Mucosa of descending colon (tissue), 3 donors: ENCODE results near the gene ALG9. TPM values are rescaled to one million over a fixed set of nuclear protein-coding genes. Genes with fewer than 3 reads are reported as not detected.

Experiments used
- ATAC-seq: fragments of 200-7000 bp; cut with Tn5 transposase; one replicate; pipeline ENCODE4 v1.9.1; 2020; ENCODE audit warnings: mild to moderate bottlenecking, moderate library complexity
- DNase-seq, 3 donors: peaks; one replicate each; pipeline ENCODE4 v3.0.0-alpha.2; 2020
- H3K36me3 ChIP-seq: fragments of 200-600 bp; one replicate; pipeline ENCODE4 v1.8.0; 2021; ENCODE audit warnings: low read depth, mild to moderate bottlenecking
- H3K4me1 ChIP-seq: fragments of 200-600 bp; one replicate; pipeline ENCODE4 v1.8.0; 2021; ENCODE audit warnings: low read depth, mild to moderate bottlenecking
- H3K4me3 ChIP-seq: fragments of 200-600 bp; one replicate; pipeline ENCODE4 v1.8.0; 2021; ENCODE audit warnings: mild to moderate bottlenecking
- H3K9me3 ChIP-seq: fragments of 200-600 bp; one replicate; pipeline ENCODE4 v1.8.0; 2021; ENCODE audit warnings: mild to moderate bottlenecking
- intact Hi-C, 2 donors: fragments of 100-400 bp; cut with DNase I in 1 of 2; cut with micrococcal nuclease in 1 of 2; formaldehyde crosslinking; loops; one replicate each; pipeline versions ENCODE4 v1.11.0 to v1.11.1; 2022; cut with DNase I, micrococcal nuclease
- total RNA-seq, 3 donors: library from RNA; stranded (reverse); fragmentation: NEBNext Ultra II Directional in 2 of 3; extraction: Animal tissue kit (Norgen Biotek cat#: 25700) in 2 of 3; gene quantifications; one replicate each; pipeline versions ENCODE4 v1.2.1 to v1.2.4, GENCODE V29; 2021 to 2023
- TF ChIP-seq, protein P1 (sequence below): fragments of 200-600 bp; IDR thresholded peaks from one replicate; pipeline ENCODE4 v1.8.0; 2022; ENCODE audit warnings: antibody characterized with exemption, mild to moderate bottlenecking
- donor health status: DM: no; HTN: no; CAD: no; lungs with moderate emphysema.
- donor health status: DM: no; HTN: no; CAD: no.
- donor health status: DM: no; HTN: yes; CAD: no.

The ALG9 gene
- total RNA-seq, 3 donors from 2014 or later: 16.7 to 29.3 (median 21.1) TPM

DNA sequence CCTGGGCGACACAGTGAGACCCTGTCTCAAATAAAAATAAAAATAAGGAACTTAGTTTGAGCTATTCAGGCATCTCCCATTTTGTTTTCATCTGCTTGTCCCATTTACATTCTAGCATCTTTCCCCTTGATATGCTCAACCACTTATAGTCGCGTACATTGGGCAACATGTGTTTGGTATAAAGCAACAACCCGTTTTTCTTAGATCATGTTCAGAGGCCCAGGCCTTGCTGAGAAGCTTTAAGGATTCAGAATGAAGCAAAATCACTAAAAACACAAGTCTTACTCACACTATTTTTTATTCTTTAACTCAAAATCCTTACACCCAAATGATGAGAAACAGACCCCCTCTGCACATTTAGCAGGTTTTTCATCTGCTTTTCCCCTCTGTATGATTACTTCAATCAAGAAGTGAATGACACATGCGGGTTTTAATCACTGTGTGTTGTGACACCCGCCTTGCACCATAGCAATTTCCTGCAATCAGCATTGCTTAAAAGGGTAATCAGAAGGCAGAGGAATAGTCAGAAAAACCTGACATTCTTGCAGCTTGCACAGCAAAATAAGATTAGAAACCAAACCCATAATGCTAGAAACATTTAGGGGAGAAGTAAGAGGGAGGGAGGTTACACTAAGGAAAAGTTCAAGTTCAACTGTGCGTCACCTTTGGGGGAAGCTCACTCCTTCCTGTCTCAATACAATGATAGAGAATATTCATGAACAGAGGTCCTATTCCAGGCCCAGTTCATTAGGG is 25.9 kb downstream of the ALG9 start:
- ATAC-seq: no peak
- DNase-seq: no peak
- TF ChIP-seq, protein P1, sequence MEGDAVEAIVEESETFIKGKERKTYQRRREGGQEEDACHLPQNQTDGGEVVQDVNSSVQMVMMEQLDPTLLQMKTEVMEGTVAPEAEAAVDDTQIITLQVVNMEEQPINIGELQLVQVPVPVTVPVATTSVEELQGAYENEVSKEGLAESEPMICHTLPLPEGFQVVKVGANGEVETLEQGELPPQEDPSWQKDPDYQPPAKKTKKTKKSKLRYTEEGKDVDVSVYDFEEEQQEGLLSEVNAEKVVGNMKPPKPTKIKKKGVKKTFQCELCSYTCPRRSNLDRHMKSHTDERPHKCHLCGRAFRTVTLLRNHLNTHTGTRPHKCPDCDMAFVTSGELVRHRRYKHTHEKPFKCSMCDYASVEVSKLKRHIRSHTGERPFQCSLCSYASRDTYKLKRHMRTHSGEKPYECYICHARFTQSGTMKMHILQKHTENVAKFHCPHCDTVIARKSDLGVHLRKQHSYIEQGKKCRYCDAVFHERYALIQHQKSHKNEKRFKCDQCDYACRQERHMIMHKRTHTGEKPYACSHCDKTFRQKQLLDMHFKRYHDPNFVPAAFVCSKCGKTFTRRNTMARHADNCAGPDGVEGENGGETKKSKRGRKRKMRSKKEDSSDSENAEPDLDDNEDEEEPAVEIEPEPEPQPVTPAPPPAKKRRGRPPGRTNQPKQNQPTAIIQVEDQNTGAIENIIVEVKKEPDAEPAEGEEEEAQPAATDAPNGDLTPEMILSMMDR: no peak
- intact Hi-C loops: loop anchor here (10.0 kb wide), 1 partner anchor 281 kb away; no protein-coding TSS in a partner anchor
- no peaks in the 10 kb centered on the region for H3K9me3 ChIP-seq
- no peaks in the 10 kb centered on the region for H3K4me1 ChIP-seq
- H3K4me3 ChIP-seq: no peak overlapping the region
- no peaks in the 10 kb centered on the region for H3K36me3 ChIP-seq

DNA sequence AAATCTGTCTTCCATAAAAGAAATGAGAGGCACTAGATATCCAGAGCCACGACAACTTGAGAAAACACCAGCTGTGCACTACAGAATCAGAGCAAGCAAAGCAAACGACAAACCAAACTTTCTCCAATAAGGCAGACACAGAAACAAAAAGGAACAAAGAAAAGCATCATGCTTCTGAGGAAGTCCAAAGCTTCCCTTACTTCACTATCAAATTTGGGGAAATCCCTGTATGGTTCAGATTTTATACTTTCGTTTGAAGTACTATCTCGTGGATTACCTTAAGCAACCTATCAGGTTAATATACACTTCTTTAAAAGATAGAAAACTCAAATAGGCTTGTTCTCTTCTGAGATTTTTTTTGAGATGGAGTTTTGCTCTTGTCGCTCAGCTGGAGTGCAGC is 27.7 kb downstream of the ALG9 start:
- DNase-seq: no peak

DNA sequence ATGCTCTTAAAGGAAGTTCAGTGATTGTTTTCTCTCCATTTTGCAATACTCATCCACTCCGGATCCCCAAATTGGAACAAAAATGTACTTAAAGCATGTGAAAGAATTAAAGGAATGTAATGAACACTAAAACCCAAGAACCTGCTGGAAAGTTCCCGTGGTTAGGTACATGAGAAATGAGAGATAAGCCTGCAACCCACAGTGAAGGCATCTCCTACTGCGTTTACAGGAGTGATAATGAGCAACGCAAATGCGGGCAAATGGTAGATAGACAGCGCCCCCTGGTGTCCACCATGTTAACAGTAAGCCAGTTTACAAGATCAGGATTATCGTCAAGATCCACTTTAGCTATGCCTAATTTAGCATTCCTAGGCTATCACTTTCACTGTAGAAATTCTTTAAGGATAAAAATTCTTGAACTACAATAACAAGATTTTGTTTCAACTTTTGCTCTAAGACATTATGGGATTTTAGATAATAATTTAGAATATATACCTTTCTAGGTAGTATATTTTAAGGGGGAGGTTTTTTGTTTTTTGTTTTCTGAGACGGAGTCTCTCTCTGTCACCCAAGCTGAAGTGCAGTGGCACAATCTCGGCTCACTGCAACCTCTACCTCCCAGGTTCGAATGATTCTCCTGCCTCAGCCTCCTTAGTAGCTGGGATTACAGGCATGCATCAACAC is 29.9 kb downstream of the ALG9 start:
- DNase-seq: peak; percentile 69 to 97 (median 86)
- TF ChIP-seq, protein P1: peak; percentile 59
- Histone ChIP-seq H3K36me3 (no peaks in the 10 kb centered on the region), H3K9me3 (no peaks in the 10 kb centered on the region), H3K4me1 (no peaks in the 10 kb centered on the region), H3K4me3 (no peak overlapping the region)
- peak; percentile 98 for ATAC-seq
- intact Hi-C loops: loop anchor here (10.0 kb wide), 1 partner anchor 277 kb away; no protein-coding TSS in a partner anchor

More for the DNA sequence above, 27.7 kb downstream of the ALG9 start:
- Histone ChIP-seq H3K4me3 (no peak overlapping the region), H3K9me3 (no peaks in the 10 kb centered on the region), H3K36me3 (no peaks in the 10 kb centered on the region), H3K4me1 (no peaks in the 10 kb centered on the region)
- TF ChIP-seq, protein P1: no peak
- no peak for ATAC-seq
- intact Hi-C loops: loop anchor here (10.0 kb wide), 1 partner anchor 279 kb away; no protein-coding TSS in a partner anchor

DNA sequence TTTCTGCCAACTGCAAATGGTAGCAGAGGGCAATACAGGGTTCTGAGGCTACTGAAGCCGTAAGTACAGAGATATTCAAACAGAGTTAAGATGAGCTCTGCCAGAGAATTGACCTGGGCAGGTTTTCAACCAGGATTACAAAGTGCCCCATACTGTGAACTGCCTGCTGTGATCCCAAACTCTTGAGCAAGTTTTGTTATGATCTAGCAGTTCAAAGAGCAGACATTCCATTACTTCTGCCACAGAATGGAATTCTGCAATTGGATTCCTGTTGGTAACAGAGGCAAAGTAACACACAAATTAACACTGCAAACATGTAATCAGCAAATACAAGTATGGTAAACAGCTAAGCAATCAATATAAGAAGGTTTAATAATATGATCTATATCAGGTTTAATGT is 31.2 kb downstream of the ALG9 start:
- Histone ChIP-seq H3K9me3 (no peaks in the 10 kb centered on the region), H3K36me3 (no peaks in the 10 kb centered on the region), H3K4me3 (no peak overlapping the region), H3K4me1 (no peaks in the 10 kb centered on the region)
- TF ChIP-seq, protein P1: no peak
- DNase-seq: no peak
- intact Hi-C loops: loop anchor here (10.0 kb wide), 1 partner anchor 275 kb away; no protein-coding TSS in a partner anchor
- no peak for ATAC-seq

DNA sequence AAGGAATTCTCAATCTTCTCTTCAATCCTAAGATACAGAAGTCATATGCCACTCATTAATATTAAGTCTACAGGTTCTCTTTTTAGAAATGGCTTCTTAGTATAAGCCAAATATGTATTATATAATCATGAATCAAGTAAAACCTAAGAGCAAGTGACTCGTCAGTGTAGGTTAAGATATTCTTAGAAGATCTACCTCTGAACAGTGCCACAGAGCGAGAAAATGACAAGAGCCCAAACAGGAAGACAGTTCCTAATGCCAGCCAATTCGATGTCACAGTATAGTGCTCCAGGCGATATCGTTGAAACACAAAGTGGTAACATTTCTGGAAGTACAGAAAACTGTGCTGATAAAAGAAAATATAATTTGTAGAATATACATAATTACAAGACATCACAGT is 33.3 kb downstream of the ALG9 start:
- TF ChIP-seq, protein P1: no peak
- no peaks in the 10 kb centered on the region for H3K36me3 ChIP-seq
- ATAC-seq (no peak), DNase-seq (no peak)
- intact Hi-C loops: loop anchor here in 1 of 2 donors (10.0 kb wide), 2 partner anchors 53 to 253 kb away; no protein-coding TSS in a partner anchor
- no peaks in the 10 kb centered on the region for H3K9me3 ChIP-seq
- no peaks in the 10 kb centered on the region for H3K4me1 ChIP-seq
- no peak overlapping the region for H3K4me3 ChIP-seq
